ENCODE data around the gene CHRD.

Gene CHRD

GRCh38 chr3:184360929-184361531 lies 18.8 kb upstream of the CHRD start:
- no peak for DNase-seq (ENCODE audit: low read depth)

GRCh38 chr3:184361532-184361931 lies 18.3 kb upstream of the CHRD start, which contains the start of the genes CLCN2 and POLR2H:
Gene CLCN2, minus strand, starts transcription at chr3:184361605. Its CDS starts 126 bp downstream, at chr3:184361479.
Gene POLR2H, plus strand, starts transcription at chr3:184361710. Its CDS starts 1,783 bp downstream, at chr3:184363493.
- peak; percentile 40 for DNase-seq (ENCODE audit: low read depth)

- peak; percentile 23 for DNase-seq (ENCODE audit: low read depth)
Measured at GRCh38 chr3:184361932-184362667, 17.8 kb upstream of the CHRD start.

- peak; percentile 94 for DNase-seq (ENCODE audit: low read depth)
Measured at GRCh38 chr3:184362668-184363546, 16.9 kb upstream of the CHRD start.

GRCh38 chr3:184366619-184367289 lies 13.1 kb upstream of the CHRD start:
- no peak for DNase-seq (ENCODE audit: low read depth)

GRCh38 chr3:184368116-184368515 lies 11.7 kb upstream of the CHRD start:
- DNase-seq (ENCODE audit: low read depth), result no peak

- DNase-seq (ENCODE audit: low read depth), result no peak
Measured at GRCh38 chr3:184368586-184369183, 11.2 kb upstream of the CHRD start.

- no peak for DNase-seq (ENCODE audit: low read depth)
Measured at GRCh38 chr3:184371570-184372018, 8.3 kb upstream of the CHRD start.

- no peak for DNase-seq (ENCODE audit: low read depth)
Measured at GRCh38 chr3:184372296-184372821, 7.5 kb upstream of the CHRD start.

GRCh38 chr3:184372911-184373310 lies 6.9 kb upstream of the CHRD start:
- no peak for DNase-seq (ENCODE audit: low read depth)

GRCh38 chr3:184373422-184373821 lies 6.4 kb upstream of the CHRD start:
- no peak for DNase-seq (ENCODE audit: low read depth)

- no peak for DNase-seq (ENCODE audit: low read depth)
Measured at GRCh38 chr3:184375747-184376461, 4.0 kb upstream of the CHRD start.

- DNase-seq (ENCODE audit: low read depth), result no peak
Measured at GRCh38 chr3:184377374-184377773, 2.5 kb upstream of the CHRD start.

GRCh38 chr3:184377882-184378445 lies 1.9 kb upstream of the CHRD start, which contains the start of gene THPO:
Gene THPO, minus strand, starts transcription at chr3:184378207. Its CDS starts 1,948 bp downstream, at chr3:184376259.
- DNase-seq (ENCODE audit: low read depth), result no peak

- DNase-seq (ENCODE audit: low read depth), result no peak
Measured at GRCh38 chr3:184378651-184379357, 1.1 kb upstream of the CHRD start.

- DNase-seq (ENCODE audit: low read depth), result no peak
Measured at GRCh38 chr3:184380185-184380626, 352 bp downstream of the CHRD start.

GRCh38 chr3:184380627-184381260 lies 890 bp downstream of the CHRD start:
- DNase-seq (ENCODE audit: low read depth), result no peak

- DNase-seq (ENCODE audit: low read depth), result no peak
Measured at GRCh38 chr3:184381261-184382224, 1.7 kb downstream of the CHRD start.

All from stimulated activated CD8-positive, alpha-beta memory T cell treated with anti-CD3 and anti-CD28 coated beads, Interleukin-15, amount 100 ng/mL, for 24 hours (primary cell).